GM08714 (cell line): ENCODE data around the gene TRIM67.

Experiments
- H3K4me3 ChIP-seq: fragments of 200-500 bp; sonication (Bioruptor generic); 2 replicates; pipeline ENCODE4 v1.5.1; 2014; ENCODE audit warnings: mild to moderate bottlenecking, low read length, inconsistent platforms
- ZNF274 ChIP-seq: IDR thresholded peaks from 2 replicates; pipeline ENCODE4 v1.6.1; 2012; ENCODE audit warnings: mild to moderate bottlenecking, low read depth, low read length

TRIM67 gene

DNA sequence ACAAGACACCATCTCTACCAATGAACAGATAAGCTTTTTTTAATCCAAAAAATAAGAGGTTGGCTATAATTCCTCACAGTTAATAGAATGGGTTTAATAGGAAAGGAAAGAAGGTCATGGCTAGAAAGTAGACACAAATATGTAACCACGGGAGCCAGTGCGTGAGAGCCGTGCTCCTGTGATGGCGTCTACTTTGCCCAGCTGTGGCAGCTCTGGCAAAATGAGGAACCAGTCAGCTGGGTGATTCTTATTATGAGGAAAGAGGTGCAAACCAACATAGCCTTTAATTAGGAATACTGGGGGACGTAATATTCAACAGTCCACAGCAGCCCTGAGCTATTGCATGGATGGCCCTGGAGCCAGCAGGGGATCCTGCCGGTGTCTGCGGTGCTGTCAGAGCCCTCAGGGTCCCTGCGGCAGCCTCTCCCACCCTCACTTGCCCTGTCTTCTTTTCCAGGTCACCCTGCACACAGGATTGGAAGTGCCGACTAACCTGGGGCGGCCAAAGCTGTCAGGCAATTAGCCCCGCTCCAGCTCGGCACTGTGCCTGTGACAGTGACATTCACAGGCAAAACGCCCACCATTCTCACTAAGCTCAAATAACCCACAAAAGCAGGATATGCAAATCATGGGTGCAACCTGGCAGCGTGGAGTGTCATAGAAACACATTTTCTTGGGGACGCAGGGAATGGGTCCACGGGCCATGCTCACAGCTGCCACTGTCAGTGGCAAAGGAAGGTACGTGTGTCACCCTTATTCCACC, 53.2 kb downstream of the TRIM67 start:
- no peak for TF ChIP-seq ZNF274
- H3K4me3 ChIP-seq, result peak overlapping the region; percentile 1; the same call in 1 of the 2 replicates

DNA sequence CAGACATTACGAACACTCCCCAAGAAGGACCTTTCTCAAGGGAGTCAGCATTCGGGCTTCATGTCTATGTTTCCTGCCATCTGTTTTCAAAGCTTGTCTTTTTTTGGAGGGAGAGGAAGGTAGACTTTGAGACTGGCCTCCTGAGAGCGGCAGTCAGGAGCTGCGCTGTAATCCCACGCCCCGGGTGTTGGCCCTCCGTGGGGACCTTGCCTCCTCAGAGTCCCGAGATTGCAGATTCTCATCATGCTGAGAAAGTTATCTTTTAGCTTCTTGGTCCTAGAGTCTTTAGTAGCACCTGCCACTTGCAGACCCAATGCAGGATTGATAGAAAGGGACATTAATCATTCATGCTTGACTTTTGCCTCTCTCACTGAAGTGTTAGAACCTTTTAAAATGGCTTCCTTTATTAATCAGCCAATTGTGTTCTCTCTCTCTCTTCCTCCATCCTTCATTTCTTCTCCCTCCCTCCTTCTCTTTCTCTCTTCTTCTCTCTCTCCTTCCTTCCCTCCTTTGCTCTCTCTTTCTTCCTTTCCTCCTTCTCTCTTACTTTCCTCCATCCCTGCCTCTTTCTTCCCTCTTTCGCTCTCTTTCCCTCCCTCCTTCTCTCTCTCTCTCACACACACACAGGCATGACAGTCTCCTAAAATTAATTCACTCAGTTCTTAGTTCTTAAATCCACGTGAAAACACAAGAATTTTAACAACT, 54.0 kb downstream of the TRIM67 start:
- peak overlapping the region; percentile 1; the same call in 1 of the 2 replicates for H3K4me3 ChIP-seq
- TF ChIP-seq ZNF274, result no peak

DNA sequence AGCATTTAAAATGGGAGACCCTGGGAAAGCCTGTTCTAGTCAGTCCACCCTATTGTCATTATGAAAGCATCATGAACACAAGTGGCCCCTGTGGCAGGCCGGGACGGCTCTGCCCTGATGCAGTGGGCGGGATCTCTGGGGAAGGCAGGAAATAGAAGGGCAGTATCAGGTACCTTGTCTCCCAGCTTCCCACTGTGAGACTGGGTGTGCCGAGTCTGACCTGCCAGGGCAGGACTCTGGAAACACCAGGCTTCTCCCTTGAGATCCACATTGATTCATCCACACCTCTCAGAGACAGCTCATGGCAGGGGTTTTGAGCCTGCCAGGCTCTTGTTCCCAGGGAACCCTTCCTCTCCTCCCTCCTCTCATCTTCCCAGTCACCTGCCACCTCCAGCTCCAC, 54.6 kb downstream of the TRIM67 start:
- TF ChIP-seq ZNF274, result no peak
- no peak overlapping the region for H3K4me3 ChIP-seq

DNA sequence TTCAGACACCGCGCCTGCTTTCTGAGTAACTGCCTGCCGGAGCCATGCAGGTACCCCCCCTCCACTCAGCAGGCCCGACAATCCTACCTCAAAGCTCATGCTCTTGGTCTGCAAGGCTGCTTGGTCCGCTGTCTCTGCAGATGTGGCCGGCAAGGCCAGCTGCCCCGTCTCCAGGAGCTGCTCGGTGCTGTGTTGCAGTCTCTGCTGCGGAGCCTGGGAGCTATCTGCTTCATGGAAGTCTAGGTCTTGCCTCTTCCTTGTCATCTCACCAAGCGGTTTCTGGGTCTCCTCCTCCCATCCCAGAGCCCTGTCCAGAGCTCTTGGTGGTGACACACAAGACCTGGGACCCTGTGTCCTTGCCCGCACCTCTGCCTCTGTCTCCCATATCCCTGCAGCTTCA, 55.2 kb downstream of the TRIM67 start:
- TF ChIP-seq ZNF274, result no peak
- H3K4me3 ChIP-seq, result no peak overlapping the region

DNA sequence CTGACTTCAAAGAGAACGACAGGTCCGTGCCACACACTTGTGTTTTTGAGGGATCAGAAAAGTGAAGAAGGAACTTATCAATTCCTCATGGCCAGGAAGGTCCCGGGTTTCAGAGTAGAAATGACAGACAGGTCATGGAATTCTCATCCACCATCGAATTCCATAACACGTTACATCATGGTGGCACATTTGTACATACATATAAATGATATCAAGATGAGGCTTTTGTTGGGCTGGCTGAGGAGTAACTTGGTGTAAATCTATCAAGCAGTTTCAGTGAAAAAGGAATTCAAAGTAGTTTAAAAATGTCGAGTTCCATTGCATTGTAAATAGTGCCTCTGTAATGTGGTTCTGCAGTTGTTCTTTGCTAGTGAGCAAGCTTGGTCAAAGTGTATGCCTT, 56.2 kb downstream of the TRIM67 start:
- no peak for TF ChIP-seq ZNF274
- no peak overlapping the region for H3K4me3 ChIP-seq

DNA sequence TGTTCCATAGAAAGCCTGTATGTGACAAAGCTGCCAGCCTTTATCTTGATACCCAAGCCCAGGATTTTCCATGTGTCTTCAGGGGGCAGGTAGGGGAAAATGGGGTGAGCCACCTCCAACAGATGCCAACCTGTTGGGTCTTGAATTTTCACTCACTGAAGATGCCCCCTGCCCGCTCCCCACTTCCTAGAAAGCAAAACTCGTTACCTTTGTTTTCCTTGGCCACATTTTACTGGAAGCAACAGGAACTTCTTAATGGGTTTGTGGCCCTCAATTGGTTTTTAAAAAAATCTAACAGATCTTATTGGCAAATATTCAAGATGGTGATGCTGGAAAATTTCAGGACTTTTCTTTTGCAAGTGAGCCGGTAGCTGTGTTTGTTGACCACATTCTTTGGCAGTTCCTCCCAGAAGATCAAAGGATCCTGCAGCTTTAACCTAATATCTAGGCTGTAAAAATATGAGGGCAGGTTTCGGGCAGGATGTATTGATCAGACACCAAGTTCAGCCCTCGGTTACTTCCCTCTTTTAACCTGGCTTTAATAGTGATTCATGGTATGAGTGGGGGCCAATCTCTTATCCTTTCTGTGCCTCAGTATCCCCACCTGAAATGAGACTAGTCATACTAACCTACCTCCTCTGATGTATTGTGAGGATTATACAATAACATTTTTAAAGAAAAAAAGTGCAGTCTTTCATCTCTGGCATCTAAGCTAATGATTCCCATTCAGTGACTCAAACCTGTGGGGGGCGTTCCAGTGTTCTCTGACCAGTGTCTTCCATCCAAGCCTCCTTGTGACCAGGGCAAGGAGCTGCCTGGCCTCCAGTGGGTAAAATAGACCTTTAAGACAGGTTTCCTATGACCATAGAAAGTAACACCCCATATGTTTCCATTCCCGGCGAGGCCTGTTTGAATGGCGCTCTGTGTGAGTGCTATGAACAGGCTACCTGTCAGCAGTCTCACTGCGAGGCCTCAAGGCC, 57.9 kb downstream of the TRIM67 start:
- no peak for TF ChIP-seq ZNF274
- H3K4me3 ChIP-seq, result no peak overlapping the region

DNA sequence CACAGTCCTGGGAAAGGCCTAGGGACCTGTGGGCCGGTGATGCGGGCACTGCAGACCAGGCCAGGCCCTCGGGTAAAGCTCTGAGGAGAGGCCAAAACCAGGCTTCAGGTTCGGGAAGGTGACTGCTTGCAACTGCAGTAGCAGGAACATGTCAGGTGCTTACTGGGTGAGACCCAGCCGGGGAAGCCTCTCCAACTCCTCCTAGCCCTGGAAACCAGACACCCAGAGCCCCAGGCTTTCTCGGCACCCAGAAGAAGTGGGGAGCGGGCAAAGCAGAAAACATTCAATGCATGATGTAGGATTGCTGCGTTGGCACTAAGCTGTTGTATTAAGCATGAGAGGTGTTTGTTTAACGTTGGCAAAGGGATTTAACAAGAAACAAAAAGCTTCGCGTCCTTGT, 58.9 kb downstream of the TRIM67 start:
- no peak overlapping the region for H3K4me3 ChIP-seq
- TF ChIP-seq ZNF274, result no peak

DNA sequence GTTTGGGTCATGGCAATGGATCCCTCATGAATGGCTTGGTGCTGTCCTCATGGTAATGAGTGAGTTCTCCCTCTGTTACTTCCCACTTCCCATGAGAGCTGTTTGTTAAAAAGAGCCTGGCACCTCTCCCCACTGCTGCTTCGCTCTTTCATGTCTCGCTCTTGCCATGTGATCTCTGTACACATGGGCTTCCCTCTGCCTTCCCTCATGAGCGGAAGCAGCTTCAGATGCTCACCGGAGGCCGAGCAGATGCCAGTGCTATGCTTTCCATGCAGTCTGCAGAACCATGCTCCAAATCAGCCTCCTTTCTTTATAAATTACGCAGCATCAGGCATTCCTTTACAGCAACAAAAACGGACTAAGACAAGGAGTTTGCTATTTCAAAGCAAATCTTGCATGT, 64.3 kb downstream of the TRIM67 start:
- TF ChIP-seq ZNF274, result no peak
- no peak overlapping the region for H3K4me3 ChIP-seq

DNA sequence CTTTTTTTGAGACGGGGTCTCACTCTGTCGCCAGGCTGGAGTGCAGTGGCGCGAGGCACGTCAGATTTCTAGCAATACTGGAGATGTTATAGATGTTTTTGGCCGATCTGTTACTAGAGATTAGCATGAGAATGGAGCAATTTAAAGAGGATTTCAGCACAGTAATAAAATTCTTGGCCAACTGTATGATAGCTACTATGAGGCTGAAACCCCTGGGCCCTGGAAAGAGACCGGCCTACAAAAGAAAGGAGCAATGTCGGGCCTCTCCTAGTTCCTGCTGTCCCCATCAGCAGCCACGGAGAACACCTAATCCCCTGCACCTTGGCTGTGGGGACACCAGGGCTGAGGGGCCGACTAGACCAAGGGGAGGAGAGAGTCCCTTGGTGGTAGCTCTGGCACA, 69.7 kb downstream of the TRIM67 start:
- TF ChIP-seq ZNF274, result no peak
- no peak overlapping the region for H3K4me3 ChIP-seq

DNA sequence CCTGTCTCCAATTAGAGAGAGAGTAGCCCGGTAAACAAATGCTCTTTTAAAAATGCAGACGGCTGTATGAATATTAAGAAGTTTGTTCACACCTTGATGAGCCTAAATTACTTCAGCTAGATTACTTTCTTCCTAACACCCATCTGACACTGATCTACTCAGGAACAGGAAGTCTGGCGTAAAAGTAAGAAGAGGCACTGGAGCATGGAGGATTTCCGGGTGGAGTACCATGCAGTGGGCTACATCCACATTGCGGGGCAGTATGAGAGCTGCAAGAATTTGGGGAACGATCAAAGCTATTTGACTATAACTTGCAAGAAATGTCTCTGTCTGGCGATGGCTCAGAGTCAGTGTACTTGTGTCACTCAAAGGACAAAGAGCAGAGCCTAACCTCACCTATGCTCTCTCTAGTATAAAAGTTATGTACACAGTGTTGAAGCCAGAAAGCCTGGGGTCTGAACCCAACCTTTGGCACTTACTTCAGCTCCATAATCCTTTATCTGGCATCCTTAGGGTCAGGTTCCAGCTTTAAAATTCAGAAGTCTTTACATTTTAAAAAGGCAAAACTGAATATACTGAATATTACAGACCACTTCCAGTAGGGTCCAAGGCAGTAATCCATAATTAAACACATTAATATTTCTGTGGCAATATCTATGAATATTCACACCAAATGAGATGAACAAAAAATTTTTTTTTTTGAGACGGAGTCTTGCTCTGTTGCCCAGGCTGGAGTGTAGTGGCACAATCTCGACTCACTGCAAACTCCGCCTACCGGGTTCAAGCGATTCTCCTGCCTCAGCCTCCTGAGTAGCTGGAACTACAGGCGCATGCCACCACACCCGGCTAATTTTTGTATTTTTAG, 71.2 kb downstream of the TRIM67 start:
- TF ChIP-seq ZNF274, result no peak
- H3K4me3 ChIP-seq, result no peak overlapping the region; the same call in 1 of the 2 replicates

DNA sequence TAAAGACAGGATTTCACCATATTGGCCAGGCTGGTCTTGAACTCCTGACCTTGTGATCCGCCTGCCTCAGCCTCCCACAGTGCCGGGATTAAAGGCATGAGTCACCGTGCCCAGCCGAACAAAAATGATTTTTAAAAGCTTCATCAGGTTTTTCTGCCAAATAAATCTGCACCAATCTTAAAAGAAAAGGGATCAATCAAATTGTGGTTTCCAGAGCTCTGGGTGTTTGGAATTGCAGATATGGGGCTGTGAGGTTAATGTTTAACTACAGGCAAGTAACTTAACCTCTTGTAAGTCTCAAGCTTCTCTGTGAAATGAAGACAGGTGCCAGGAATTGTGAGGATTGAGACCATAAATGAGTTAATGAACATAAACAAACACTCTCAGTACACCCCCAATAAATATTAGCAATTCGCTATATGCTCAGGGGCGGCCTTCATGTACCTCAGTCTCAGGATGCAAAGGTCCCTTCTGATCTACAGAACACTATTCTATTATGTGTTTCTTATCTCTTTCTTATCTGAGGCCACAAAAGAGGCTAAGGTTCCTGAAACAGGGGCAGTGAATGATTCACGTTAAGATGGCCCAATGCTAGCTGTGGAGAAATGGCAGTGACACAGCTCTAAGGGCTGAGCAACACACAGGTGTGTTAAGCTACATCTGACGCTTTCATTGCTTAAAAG, 72.0 kb downstream of the TRIM67 start:
- H3K4me3 ChIP-seq, result no peak overlapping the region
- no peak for TF ChIP-seq ZNF274

DNA sequence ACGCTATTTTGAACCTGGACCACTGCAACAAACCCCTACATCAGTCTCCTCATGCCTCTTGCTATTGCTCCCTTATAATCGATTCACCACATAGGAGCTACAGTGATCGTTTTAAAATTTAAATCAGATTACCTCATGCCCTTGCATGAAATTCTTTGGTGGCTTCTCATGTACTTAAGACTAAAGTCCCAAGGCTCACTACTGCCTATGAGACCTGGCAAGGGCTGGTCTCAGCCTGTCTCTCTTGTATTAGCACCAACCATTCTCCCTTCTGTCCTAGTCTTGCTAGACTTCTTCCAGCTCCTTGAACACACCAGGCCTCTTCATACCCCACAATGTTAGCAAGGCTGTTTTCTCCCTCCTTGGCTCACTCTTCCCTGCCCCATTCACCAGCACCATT, 72.6 kb downstream of the TRIM67 start:
- TF ChIP-seq ZNF274, result no peak
- H3K4me3 ChIP-seq, result no peak overlapping the region
